Mammary epithelial cell (primary cell): ENCODE data around the gene POMT2.

ENCODE experiments used
- CTCF ChIP-seq, 2 donors: IDR thresholded peaks in 1 of 2; conservative IDR thresholded peaks in 1 of 2; 2 replicates each; pipeline ENCODE4 v1.5.1; 2011 to 2012; ENCODE audit warnings: inconsistent platforms in 2 of 2, low read length in 2 of 2, mild to moderate bottlenecking in 2 of 2, control low read depth in 1 of 2, low read depth in 1 of 2; ENCODE audit not compliant: insufficient read depth in 1 of 2; ENCODE audit errors: extremely low read depth in 1 of 2
- EZH2 ChIP-seq: IDR thresholded peaks from 2 replicates; pipeline ENCODE4 v1.6.1; 2012; ENCODE audit warnings: low read length, inconsistent platforms, borderline replicate concordance

DNA sequence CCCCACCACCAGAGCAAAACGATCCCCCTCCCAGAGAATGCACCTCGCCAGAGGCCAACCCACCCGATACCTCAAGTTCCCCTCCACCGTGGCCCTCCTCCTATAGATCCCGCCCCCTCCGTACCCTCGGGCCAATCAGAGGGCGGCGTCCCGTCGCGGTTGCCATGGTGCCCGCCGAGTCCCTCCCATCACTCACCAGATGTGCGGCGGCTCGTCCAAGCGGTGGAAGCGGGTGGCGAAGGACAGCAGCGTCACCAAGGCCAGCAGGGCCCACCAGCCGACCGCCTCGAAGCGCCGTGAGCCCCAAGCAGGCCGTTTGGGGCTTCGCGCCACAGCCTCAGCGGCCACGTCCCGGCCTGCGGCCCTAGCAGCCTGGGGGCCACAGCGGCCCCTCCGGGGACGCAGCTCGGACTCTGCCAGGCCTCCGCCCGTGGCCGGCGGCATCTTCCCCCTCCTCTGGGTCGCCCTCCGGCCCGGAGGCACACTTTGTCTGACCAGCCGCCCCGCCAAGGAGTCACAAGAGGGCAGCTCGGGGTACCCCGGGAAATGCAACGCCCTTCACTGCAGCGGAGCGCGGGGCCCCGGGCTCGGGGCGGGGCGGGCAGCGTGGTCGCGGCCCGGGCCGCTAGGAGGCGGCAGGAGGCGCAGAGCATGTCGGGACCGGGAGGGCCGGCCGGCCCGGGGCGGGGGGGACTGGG lies at the start of gene POMT2:
- TF ChIP-seq CTCF (conservative IDR thresholded peaks at IDR 0.05 in 1 of 2, IDR thresholded peaks at IDR 0.05 in 1 of 2; ENCODE audit: extremely low read depth in 1 of 2, insufficient read depth in 1 of 2, low read depth in 1 of 2, low read length in 2 of 2) (peak in 1 of 2 donors; percentile 34), EZH2 (no peak)
